Smooth muscle cell of the umbilical artery (primary cell): Measurements from ENCODE around the gene PTPRM. TPM values are rescaled to one million over a fixed set of nuclear protein-coding genes. Genes with fewer than 3 reads are reported as not detected.

Experiments used
- total RNA-seq: library from RNA; depleted of rRNA; stranded (reverse); fragments of >200 nt; gene quantifications from 2 replicates; pipeline ENCODE4 v1.2.3, GENCODE V29; 2014

PTPRM gene
- 46.0 and 50.6 TPM in 2 replicates for total RNA-seq

GRCh38 chr18:7566567-7567473, at the start of gene PTPRM:
Gene PTPRM, plus strand, starts transcription at chr18:7567316. Its CDS starts 503 bp downstream, at chr18:7567819.

